Osteocyte (in vitro differentiated cells): ENCODE data around the gene HMGA1. TPM values are rescaled to one million over a fixed set of nuclear protein-coding genes. Genes with fewer than 3 reads are reported as not detected.

Experiments used
- DNase-seq: peaks from one replicate; pipeline ENCODE4 v3.0.0; 2021; ENCODE audit warnings: mixed read lengths; ENCODE audit not compliant: unreplicated experiment; ENCODE audit errors: extremely low spot score
- H3K27ac Mint-ChIP-seq: one replicate; pipeline ENCODE4 v1.8.0; 2021; ENCODE audit warnings: mild to moderate bottlenecking, mixed read lengths; ENCODE audit not compliant: unreplicated experiment
- H3K27me3 Mint-ChIP-seq: one replicate; pipeline ENCODE4 v1.8.0; 2021; ENCODE audit warnings: mixed read lengths; ENCODE audit not compliant: unreplicated experiment
- H3K36me3 Mint-ChIP-seq: one replicate; pipeline ENCODE4 v1.8.0; 2021; ENCODE audit warnings: mixed read lengths; ENCODE audit not compliant: unreplicated experiment
- H3K4me1 Mint-ChIP-seq: one replicate; pipeline ENCODE4 v1.8.0; 2021; ENCODE audit warnings: mixed read lengths; ENCODE audit not compliant: unreplicated experiment
- H3K4me3 Mint-ChIP-seq: one replicate; pipeline ENCODE4 v1.8.0; 2021; ENCODE audit warnings: mild to moderate bottlenecking, moderate library complexity, mixed read lengths; ENCODE audit not compliant: unreplicated experiment
- H3K9me3 Mint-ChIP-seq: one replicate; pipeline ENCODE4 v1.8.0; 2021; ENCODE audit warnings: mixed read lengths; ENCODE audit not compliant: unreplicated experiment
- CTCF ChIP-seq: fragments of 200-600 bp; sonication (generic); IDR thresholded peaks from 2 replicates; pipeline ENCODE4 v1.5.0; 2021; ENCODE audit warnings: antibody characterized with exemption, mild to moderate bottlenecking, moderate library complexity
- total RNA-seq: library from RNA; stranded (reverse); gene quantifications from 2 replicates; pipeline ENCODE4 v1.2.1, GENCODE V29; 2021

Gene HMGA1
- total RNA-seq, 1 donor from 2014 or later = 89.0 TPM

GRCh38 chr6:34227761-34228421, 8.8 kb upstream of the HMGA1 start:
- H3K27ac Mint-ChIP-seq = no peak overlapping the region
- no peaks in the 10 kb centered on the region for H3K27me3 Mint-ChIP-seq
- H3K4me3 Mint-ChIP-seq = no peak overlapping the region
- no peak for DNase-seq
- H3K36me3 Mint-ChIP-seq = no peaks in the 10 kb centered on the region
- no peaks in the 10 kb centered on the region for H3K9me3 Mint-ChIP-seq
- no peak for TF ChIP-seq CTCF
- H3K4me1 Mint-ChIP-seq = peaks cover 10% of the 10 kb centered on the region

DNA sequence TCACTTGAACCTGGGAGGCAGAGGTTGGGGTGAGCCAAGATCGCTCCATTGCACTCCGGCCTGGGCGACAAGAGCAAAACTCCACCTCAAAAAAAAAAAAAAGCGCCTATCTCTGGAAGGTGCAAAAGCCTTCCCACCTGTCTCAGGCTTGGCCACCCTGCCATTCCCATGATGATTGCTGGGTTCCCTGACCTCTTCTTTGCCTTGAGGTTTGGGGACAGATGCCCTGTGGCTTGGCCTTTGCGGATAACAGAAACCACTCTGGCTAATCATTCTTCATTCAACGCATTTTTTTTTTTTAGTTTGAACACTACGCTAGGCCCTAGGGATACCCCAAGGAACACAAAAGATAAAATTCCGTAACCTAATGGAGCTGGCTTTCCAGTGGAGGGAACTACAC, 6.8 kb upstream of the HMGA1 start:
- no peak overlapping the region for H3K27ac Mint-ChIP-seq
- no peak overlapping the region for H3K4me3 Mint-ChIP-seq
- H3K9me3 Mint-ChIP-seq = no peaks in the 10 kb centered on the region
- no peaks in the 10 kb centered on the region for H3K27me3 Mint-ChIP-seq
- no peak for TF ChIP-seq CTCF
- no peaks in the 10 kb centered on the region for H3K4me1 Mint-ChIP-seq
- DNase-seq = no peak
- no peaks in the 10 kb centered on the region for H3K36me3 Mint-ChIP-seq

DNA sequence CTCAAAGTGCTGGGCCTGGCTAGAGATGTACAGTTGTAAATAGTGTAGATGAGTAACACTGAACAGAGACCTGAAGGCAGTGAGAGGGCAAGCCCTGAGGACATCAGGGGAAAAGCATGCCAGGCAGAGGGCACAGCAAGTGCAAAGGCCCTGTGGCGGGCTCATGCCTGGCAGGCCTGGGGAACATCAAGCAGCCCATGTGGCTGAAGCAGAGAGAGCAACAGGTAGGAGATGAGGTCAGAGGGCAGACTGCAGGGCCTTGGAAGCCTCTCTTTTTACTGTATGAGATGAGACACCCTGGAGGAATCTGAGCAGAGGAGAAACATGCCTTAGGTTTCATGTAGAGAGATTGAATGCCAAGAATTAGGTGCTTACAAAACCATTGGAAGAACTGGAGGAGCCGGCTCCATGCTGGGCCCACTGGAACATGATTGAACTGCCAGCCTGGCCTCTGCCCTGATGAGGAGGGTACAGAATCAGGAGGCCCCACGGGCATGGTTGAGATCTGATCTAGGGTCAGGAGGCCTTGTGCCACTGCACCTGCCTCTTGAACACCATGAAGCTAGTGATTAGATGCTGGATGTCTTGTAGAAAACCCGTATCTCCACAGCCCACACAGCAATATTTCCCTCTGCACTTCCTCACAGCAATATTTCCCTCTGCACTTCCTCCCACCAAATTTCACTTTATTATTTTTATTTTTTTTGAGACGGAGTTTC, 5.9 kb upstream of the HMGA1 start:
- no peak overlapping the region for H3K27ac Mint-ChIP-seq
- H3K4me1 Mint-ChIP-seq = peaks cover under 1% of the 10 kb centered on the region
- H3K9me3 Mint-ChIP-seq = no peaks in the 10 kb centered on the region
- no peak for TF ChIP-seq CTCF
- DNase-seq = no peak
- H3K27me3 Mint-ChIP-seq = no peaks in the 10 kb centered on the region
- H3K36me3 Mint-ChIP-seq = no peaks in the 10 kb centered on the region
- no peak overlapping the region for H3K4me3 Mint-ChIP-seq

DNA sequence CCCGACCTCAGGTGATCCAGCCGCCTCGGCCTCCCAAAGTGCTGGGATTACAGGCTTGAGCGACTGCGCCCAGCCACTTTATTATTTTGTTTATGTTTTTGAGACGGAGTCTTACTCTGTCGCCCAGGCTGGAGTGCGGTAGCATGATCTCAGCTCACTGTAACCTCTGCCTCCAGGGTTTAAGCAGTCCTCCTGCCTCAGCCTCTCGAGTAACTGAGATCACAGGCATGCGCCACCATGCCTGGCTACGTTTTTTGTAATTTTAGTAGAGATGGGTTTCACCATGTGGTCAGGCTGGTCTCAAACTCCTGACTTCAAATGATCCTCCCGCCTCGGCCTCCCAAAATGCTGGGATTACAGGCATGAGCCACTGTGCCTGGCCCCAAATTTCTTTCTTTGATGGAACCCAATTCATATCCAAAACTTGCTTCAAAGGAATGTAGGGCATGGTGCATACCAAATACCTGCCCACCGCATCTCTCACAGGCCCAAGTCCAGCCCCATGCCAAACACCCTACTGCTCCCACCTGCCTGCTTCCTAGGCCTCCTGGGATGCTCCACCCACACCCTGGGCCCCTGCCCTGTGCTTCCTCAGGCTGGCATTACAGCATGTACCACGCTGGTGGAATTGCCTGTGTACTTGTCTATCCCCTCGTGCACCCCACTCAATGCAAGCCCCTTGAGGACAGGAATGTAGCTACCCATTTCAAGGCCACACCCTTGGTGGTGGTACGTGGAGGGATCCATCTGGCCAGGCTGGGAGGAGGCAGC, 4.9 kb upstream of the HMGA1 start:
- H3K4me1 Mint-ChIP-seq = peaks cover 6% of the 10 kb centered on the region
- H3K27ac Mint-ChIP-seq = no peak overlapping the region
- H3K27me3 Mint-ChIP-seq = no peaks in the 10 kb centered on the region
- no peak overlapping the region for H3K4me3 Mint-ChIP-seq
- DNase-seq = no peak
- H3K9me3 Mint-ChIP-seq = no peaks in the 10 kb centered on the region
- H3K36me3 Mint-ChIP-seq = no peaks in the 10 kb centered on the region
- no peak for TF ChIP-seq CTCF

DNA sequence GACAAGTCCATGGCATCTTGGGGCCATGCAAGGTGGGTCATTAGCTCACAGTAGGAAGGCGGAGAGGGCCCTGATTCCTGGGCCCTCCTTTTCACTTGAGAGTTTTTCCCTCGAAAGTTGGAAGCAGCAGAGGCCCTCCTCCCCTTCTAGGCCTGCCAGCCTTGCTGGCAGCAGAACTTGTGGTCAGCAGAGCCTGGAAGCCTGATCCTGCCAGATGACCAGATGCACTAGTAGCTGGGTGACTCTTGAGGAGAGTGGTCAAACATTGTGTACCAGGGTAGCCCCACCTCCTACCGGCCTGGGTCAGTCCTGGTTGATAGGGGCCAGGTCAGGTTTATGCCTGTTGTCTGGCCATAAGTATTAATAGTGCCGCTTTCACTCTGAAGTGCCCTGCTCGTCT, 3.8 kb upstream of the HMGA1 start:
- H3K27me3 Mint-ChIP-seq = no peaks in the 10 kb centered on the region
- no peak overlapping the region for H3K27ac Mint-ChIP-seq
- TF ChIP-seq CTCF = no peak
- H3K9me3 Mint-ChIP-seq = no peaks in the 10 kb centered on the region
- H3K4me1 Mint-ChIP-seq = peaks cover 6% of the 10 kb centered on the region
- no peak for DNase-seq
- no peak overlapping the region for H3K4me3 Mint-ChIP-seq
- no peaks in the 10 kb centered on the region for H3K36me3 Mint-ChIP-seq
